Muscle layer of duodenum (tissue), 2 donors: ENCODE measurements around the gene CRYBG1.
"Not testable (repeated sequence)": the region's sequence is repeated elsewhere in the genome, so short reads cannot be mapped to it uniquely, and the experiment has no call there.

ENCODE experiments used
- H3K27ac ChIP-seq: one replicate; pipeline ENCODE4 v1.7.0; 2013; ENCODE audit warnings: mild to moderate bottlenecking, low read length
- H3K27me3 ChIP-seq: one replicate; pipeline ENCODE4 v1.7.0; 2013; ENCODE audit warnings: low read depth, mild to moderate bottlenecking, control low read depth, low read length
- H3K36me3 ChIP-seq, 2 donors: one replicate each; pipeline ENCODE4 v1.7.0; 2013; ENCODE audit warnings: low read length in 2 of 2, control low read depth in 1 of 2, mild to moderate bottlenecking in 1 of 2; ENCODE audit not compliant: insufficient read depth in 2 of 2, control insufficient read depth in 1 of 2
- H3K4me1 ChIP-seq, 2 donors: one replicate each; pipeline ENCODE4 v1.7.0; 2013; ENCODE audit warnings: low read length in 2 of 2, mild to moderate bottlenecking in 2 of 2, control low read depth in 1 of 2, moderate library complexity in 1 of 2; ENCODE audit not compliant: insufficient read depth in 2 of 2, control insufficient read depth in 1 of 2
- H3K4me3 ChIP-seq, 2 donors: one replicate each; pipeline ENCODE4 v1.7.0; 2013; ENCODE audit warnings: low read length in 2 of 2, low read depth in 1 of 2, mild to moderate bottlenecking in 1 of 2
- H3K9me3 ChIP-seq, 2 donors: one replicate each; pipeline ENCODE4 v1.7.0; 2013; ENCODE audit warnings: low read length in 2 of 2, control low read depth in 1 of 2, mild to moderate bottlenecking in 1 of 2; ENCODE audit not compliant: control insufficient read depth in 1 of 2
- donor health status: healthy.

CRYBG1 gene

DNA sequence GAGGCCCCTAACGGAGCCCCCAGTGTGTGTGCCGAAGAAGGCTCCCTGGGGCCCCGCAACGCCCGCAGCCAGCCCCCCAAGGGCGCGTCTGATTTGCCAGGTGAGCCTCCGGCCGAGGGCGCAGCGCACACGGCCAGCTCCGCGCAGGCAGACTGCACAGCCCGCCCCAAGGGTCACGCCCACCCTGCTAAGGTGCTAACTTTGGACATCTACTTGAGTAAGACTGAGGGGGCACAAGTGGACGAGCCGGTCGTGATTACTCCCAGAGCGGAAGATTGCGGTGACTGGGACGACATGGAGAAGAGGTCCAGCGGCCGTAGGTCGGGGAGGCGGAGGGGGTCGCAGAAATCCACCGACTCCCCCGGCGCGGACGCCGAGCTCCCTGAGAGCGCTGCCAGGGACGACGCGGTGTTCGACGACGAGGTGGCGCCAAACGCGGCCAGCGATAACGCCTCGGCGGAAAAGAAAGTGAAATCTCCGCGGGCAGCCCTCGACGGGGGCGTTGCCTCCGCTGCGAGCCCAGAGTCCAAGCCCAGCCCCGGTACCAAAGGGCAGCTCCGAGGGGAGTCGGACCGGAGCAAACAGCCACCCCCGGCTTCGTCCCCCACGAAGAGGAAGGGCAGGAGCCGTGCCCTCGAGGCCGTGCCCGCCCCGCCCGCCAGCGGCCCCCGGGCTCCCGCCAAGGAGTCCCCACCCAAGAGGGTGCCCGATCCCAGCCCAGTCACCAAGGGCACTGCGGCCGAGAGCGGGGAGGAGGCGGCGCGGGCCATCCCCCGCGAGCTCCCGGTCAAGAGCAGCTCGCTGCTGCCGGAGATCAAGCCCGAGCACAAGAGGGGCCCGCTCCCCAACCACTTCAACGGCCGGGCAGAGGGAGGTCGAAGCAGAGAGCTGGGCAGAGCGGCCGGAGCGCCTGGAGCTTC lies 151.8 kb downstream of the CRYBG1 start:
- Histone ChIP-seq H3K27me3 (peaks cover 3% of the 10 kb centered on the region), H3K9me3 (no peaks in the 10 kb centered on the region), H3K36me3 (no peaks in the 10 kb centered on the region), H3K4me1 (peaks cover 0 to 28% of the 10 kb centered on the region in 2 donors), H3K4me3 (peak overlapping the region; percentile 62 to 94), H3K27ac (peak overlapping the region; percentile 82)

DNA sequence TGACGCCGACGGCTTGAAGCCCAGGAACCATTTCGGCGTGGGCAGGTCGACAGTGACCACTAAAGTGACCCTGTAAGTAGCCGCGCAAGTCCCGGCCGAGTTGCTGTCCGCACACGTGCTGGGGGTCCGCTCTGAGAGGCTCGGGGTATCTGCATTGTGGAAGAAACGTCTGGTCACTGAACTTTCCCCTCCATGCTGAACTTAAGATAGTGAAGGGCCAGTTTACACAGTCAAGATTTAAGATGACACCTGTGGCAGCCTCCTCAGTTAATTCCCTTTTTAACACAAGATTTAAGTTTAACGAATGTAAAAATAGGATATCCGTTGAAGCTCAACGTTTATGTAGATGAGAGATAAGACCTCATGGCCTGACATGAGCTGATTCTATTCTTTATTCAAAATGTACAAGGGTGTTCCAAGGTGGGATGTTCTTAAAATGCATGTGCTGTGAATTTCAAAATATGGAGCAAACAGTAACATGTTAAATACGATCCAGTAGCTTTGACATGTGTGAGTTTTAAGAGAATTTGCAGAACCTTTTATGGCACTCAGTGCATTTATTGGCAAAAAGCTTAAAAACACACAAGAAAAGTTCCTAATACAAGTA lies 152.6 kb downstream of the CRYBG1 start:
- Histone ChIP-seq H3K27ac (peak overlapping the region; percentile 82), H3K4me3 (peak overlapping the region; percentile 62 to 94), H3K4me1 (peaks cover 0 to 28% of the 10 kb centered on the region in 2 donors), H3K36me3 (no peaks in the 10 kb centered on the region), H3K9me3 (no peaks in the 10 kb centered on the region), H3K27me3 (peaks cover 3% of the 10 kb centered on the region)

DNA sequence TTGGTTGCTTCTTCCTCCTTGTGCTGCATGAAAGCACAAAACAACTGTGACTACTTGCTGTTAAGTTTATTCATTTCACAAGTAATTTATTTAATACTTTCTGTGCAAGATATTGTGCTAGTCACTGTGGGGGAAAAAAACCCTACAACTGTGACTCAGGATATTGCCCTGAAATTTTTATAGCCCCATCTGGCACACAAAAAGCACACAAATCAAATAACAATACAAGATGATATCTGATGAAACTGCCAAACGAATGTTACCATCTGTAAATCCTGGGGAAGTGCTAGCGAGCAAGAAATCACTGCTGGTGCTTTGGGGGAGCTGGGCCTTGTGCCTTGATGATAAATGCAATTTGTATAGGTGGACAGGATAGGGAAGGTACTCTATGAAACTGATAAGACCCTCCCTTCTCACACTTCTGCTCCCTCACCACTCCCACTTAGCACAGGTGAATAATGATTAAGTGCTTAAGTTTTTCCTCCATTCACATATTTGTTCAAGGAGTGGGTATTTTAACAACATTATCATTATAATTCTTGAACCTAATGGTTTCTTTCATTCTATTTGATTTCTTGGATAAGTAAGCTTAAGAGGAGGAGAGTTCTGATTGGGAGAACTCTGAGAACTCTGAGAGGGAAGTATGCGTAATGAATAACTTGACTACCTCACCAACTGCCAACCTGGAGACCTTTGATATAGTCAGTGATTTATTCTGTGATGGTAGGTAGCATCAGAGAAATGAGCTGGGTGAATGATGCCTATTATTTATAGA lies 153.5 kb downstream of the CRYBG1 start:
- peak overlapping the region; percentile 62 to 94 for H3K4me3 ChIP-seq
- H3K9me3 ChIP-seq, result no peaks in the 10 kb centered on the region
- peak overlapping the region; percentile 82 for H3K27ac ChIP-seq
- H3K4me1 ChIP-seq, result peaks cover 0 to 28% of the 10 kb centered on the region in 2 donors
- H3K36me3 ChIP-seq, result peaks cover 0 to 2% of the 10 kb centered on the region in 2 donors
- peaks cover 3% of the 10 kb centered on the region for H3K27me3 ChIP-seq

DNA sequence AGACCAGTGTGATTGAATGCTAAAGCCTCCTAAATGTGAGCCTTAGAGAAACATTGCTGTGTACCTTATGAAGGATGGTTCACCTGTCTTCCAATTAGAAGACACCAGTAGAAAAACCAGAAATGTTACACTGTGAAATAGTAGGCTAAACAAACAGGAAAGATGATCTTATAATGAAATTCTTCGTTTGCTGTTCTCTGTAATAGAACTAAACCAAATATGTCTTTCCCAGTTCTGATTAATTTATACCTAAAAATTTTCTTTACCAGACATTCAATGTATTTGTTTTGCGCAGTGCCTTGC lies 154.0 kb downstream of the CRYBG1 start:
- peak overlapping the region; percentile 82 for H3K27ac ChIP-seq
- H3K36me3 ChIP-seq, result peaks cover 0 to 4% of the 10 kb centered on the region in 2 donors
- peaks cover 3% of the 10 kb centered on the region for H3K27me3 ChIP-seq
- peak overlapping the region; percentile 11 to 62 for H3K4me3 ChIP-seq
- H3K4me1 ChIP-seq, result peaks cover 5 to 26% of the 10 kb centered on the region in 2 donors
- no peaks in the 10 kb centered on the region for H3K9me3 ChIP-seq

DNA sequence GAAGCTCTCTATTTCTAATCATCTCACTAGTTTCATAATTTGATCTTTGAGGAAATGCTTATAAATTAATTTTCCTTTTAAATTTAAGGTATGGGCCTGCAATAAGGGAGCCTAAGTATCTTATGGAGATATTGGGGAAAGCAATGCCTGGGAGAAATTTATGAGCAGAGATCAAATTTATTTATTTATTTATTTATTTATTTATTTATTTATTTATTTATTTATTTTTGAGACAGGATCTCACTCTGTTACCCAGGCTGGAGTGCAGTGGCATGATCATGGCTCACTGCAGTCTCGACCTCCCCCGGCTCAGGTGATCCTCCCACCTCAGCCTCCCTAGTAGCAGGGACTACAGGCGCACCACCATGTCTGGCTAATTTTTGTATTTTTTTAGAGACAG lies 155.1 kb downstream of the CRYBG1 start:
- peaks cover 6 to 16% of the 10 kb centered on the region in 2 donors for H3K4me1 ChIP-seq
- H3K36me3 ChIP-seq, H3K9me3 ChIP-seq, H3K27me3 ChIP-seq: not testable (repeated sequence)
- peak overlapping the region in 1 of 2 donors; percentile 62 for H3K4me3 ChIP-seq
- H3K27ac ChIP-seq, result peak overlapping the region; percentile 82

DNA sequence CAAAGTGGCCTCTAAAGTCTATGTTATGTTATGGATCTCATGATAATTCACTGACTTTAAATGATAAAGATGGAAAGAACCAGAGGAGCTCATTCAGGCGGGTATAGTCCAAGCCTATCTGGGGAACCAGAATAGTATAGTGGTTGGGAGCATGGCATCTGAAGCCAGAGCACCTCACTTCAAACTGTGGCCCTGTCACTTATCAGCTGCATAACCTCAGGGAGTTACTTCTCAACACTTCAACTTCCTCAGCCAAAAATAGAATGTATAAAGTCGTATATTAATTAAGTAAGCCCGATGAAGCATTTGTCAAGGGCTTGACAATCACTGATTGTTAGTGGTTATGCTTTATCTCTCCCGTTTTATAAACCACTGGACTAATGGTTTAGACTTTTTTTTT lies 156.1 kb downstream of the CRYBG1 start:
- Histone ChIP-seq H3K9me3 (no peaks in the 10 kb centered on the region), H3K36me3 (peaks cover 0 to 4% of the 10 kb centered on the region in 2 donors), H3K27me3 (peaks cover 3% of the 10 kb centered on the region), H3K4me3 (no peak overlapping the region), H3K4me1 (peaks cover 5 to 6% of the 10 kb centered on the region in 2 donors), H3K27ac (no peak overlapping the region)

DNA sequence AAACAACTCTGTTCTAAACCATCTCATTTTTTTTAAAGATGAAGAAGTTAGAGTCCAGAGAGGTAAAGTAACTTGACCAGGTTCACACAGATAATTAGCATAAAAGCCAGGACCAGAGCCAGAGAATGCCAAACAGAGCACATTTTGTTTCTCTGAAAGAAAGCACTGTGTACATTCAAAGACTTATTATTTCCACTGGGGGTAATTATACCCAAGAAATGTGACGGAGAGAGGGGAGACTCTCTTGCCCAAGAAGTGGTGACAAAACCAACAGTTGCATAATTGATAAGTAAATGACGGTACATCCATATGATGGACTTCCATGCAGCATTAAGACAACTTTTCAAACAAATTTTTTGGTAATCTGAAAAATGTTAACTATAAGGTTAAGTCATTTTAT lies 157.2 kb downstream of the CRYBG1 start:
- Histone ChIP-seq H3K4me1 (peaks cover 0 to 6% of the 10 kb centered on the region in 2 donors), H3K9me3 (no peaks in the 10 kb centered on the region), H3K27ac (no peak overlapping the region), H3K27me3 (peaks cover 3% of the 10 kb centered on the region), H3K4me3 (no peak overlapping the region), H3K36me3 (peaks cover 0 to 4% of the 10 kb centered on the region in 2 donors)

DNA sequence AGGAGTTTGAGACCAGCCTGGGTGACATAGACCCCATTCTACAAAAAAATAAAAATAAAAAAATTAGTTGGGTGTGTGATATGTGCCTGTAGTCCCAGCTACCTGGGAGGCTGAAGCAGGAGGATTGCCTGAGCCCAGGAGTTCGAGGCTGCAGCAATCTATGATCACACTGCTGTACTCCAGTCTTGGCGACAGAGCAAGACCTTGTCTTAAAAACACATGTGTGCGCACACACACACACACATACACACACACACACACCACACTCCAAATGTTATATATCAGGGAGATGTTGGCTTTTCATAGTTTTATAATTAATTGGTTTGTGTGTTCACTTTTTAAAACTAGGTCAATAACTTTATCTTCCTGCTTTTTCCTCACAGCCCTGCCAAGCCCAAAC lies 158.2 kb downstream of the CRYBG1 start:
- Histone ChIP-seq H3K27me3 (no peaks in the 10 kb centered on the region), H3K9me3 (no peaks in the 10 kb centered on the region), H3K4me1 (peaks cover 0 to 6% of the 10 kb centered on the region in 2 donors), H3K27ac (peak overlapping the region; percentile 54), H3K4me3 (no peak overlapping the region), H3K36me3 (peaks cover 0 to 4% of the 10 kb centered on the region in 2 donors)

DNA sequence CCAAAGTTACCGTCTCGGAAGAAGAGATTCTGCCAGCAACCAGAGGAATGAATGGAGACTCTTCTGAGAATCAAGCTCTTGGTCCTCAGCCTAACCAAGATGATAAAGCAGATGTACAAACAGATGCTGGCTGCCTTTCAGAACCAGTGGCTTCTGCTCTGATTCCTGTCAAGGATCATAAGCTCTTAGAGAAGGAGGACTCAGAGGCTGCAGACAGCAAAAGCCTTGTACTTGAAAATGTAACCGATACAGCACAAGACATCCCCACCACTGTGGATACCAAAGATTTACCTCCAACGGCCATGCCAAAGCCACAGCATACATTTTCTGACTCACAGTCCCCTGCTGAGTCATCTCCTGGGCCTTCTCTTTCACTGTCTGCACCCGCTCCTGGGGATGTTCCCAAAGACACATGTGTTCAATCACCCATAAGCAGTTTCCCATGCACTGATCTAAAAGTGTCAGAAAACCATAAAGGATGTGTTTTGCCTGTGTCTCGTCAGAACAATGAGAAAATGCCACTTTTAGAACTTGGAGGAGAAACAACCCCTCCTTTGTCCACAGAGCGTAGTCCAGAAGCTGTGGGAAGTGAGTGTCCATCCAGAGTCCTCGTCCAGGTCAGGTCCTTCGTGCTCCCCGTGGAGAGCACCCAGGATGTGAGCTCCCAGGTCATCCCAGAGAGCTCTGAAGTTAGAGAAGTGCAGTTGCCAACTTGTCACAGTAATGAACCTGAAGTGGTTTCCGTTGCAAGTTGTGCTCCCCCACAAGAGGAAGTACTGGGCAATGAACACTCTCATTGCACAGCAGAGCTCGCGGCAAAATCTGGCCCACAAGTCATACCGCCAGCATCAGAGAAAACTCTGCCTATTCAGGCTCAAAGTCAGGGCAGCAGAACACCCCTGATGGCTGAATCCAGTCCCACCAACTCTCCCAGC lies 159.2 kb downstream of the CRYBG1 start:
- Histone ChIP-seq H3K27me3 (no peaks in the 10 kb centered on the region), H3K36me3 (peaks cover 0 to 4% of the 10 kb centered on the region in 2 donors), H3K4me3 (peak overlapping the region in 1 of 2 donors; percentile 33), H3K9me3 (no peaks in the 10 kb centered on the region), H3K4me1 (peaks cover 0 to 6% of the 10 kb centered on the region in 2 donors), H3K27ac (peak overlapping the region; percentile 54)

DNA sequence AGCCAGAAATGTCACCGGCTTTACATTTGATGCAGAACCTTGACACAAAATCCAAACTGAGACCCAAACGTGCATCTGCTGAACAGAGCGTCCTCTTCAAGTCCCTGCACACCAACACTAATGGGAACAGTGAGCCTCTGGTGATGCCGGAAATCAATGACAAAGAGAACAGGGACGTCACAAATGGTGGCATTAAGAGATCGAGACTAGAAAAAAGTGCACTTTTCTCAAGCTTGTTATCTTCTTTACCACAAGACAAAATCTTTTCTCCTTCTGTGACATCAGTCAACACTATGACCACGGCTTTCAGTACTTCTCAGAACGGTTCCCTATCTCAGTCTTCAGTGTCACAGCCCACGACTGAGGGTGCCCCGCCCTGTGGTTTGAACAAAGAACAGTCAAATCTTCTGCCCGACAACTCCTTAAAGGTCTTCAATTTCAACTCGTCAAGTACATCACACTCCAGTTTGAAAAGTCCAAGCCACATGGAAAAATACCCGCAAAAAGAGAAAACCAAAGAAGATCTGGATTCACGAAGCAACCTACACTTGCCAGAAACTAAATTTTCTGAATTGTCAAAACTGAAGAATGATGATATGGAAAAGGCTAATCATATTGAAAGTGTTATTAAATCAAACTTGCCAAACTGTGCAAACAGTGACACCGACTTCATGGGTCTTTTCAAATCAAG lies 160.3 kb downstream of the CRYBG1 start:
- Histone ChIP-seq H3K27ac (peak overlapping the region; percentile 54), H3K9me3 (no peaks in the 10 kb centered on the region), H3K4me1 (peaks cover 0 to 13% of the 10 kb centered on the region in 2 donors), H3K4me3 (no peak overlapping the region), H3K27me3 (no peaks in the 10 kb centered on the region), H3K36me3 (peaks cover 0 to 4% of the 10 kb centered on the region in 2 donors)
